Small intestine (tissue), 7 donors: Measurements from ENCODE around the gene MIXL1. TPM values are rescaled to one million over a fixed set of nuclear protein-coding genes. Genes with fewer than 3 reads are reported as not detected.
A peak's percentile ranks its signal among the peaks of the same experiment; 100 is the strongest.
"Not testable (repeated sequence)": the region's sequence is repeated elsewhere in the genome, so short reads cannot be mapped to it uniquely, and the experiment has no call there.

Experiments used
- DNase-seq, 2 donors: peaks; one replicate each; pipeline versions ENCODE4 v3.0.0 to v3.0.0-alpha.2; 2013
- FAIRE-seq: peaks from 2 replicates; lab custom pipeline; 2012; peaks lifted over from hg19 to GRCh38; lab: Jason Lieb, UNC
- H3K27ac ChIP-seq, 3 donors: one replicate each; pipeline ENCODE4 v1.5.1; 2013; ENCODE audit warnings: low read length in 2 of 3, mild to moderate bottlenecking in 2 of 3, control low read depth in 1 of 3, inconsistent platforms in 1 of 3, low read depth in 1 of 3, moderate library complexity in 1 of 3
- H3K27me3 ChIP-seq, 3 donors: one replicate each; pipeline ENCODE4 v1.6.1; 2013; ENCODE audit warnings: low read length in 3 of 3, inconsistent platforms in 1 of 3; ENCODE audit not compliant: control insufficient read depth in 3 of 3, insufficient read depth in 3 of 3
- H3K36me3 ChIP-seq, 3 donors: one replicate each; pipeline ENCODE4 v1.6.1; 2013; ENCODE audit warnings: low read length in 3 of 3, inconsistent platforms in 1 of 3, low read depth in 1 of 3, mild to moderate bottlenecking in 1 of 3, moderate library complexity in 1 of 3; ENCODE audit not compliant: control insufficient read depth in 3 of 3, insufficient read depth in 2 of 3
- H3K4me1 ChIP-seq, 3 donors: one replicate each; pipeline ENCODE4 v1.6.1; 2013; ENCODE audit warnings: low read length in 2 of 3, inconsistent platforms in 1 of 3, low read depth in 1 of 3, mild to moderate bottlenecking in 1 of 3, moderate library complexity in 1 of 3; ENCODE audit not compliant: control insufficient read depth in 3 of 3, insufficient read depth in 2 of 3
- H3K4me3 ChIP-seq, 3 donors: one replicate each; pipeline ENCODE4 v1.5.1; 2013; ENCODE audit warnings: low read length in 3 of 3, control low read depth in 1 of 3, inconsistent platforms in 1 of 3, low read depth in 1 of 3, mild to moderate bottlenecking in 1 of 3, moderate library complexity in 1 of 3
- H3K9me3 ChIP-seq, 2 donors: one replicate each; pipeline ENCODE4 v1.6.1; 2013; ENCODE audit warnings: low read depth in 1 of 2, low read length in 1 of 2; ENCODE audit not compliant: control insufficient read depth in 2 of 2, insufficient read depth in 1 of 2
- WGBS, 3 donors: extraction: QIAGEN DNeasy Blood & Tissue Kit; methylation state at CpG; one replicate each; pipeline ENCODE4 v1.1.7; 2013; 5-methylcytosine and 5-hydroxymethylcytosine counted together
- polyA plus RNA-seq, 4 donors: library from polyadenylated mRNA; stranded (reverse) in 3 of 4; unstranded in 1 of 4; fragments of 200-250 nt in 3 of 4; fragments of 120-200 nt in 1 of 4; gene quantifications; one replicate each; pipeline versions ENCODE4 v1.2.1 to v1.2.3, GENCODE V29; 2013
- donor health status: healthy with polysubstance abuse.
- donor health status: control.
- donor health status: control.
- donor health status: Bipolar disorder and iron deficiency.
- donor health status: healthy.

Gene MIXL1
- polyA plus RNA-seq, 4 donors: 0.06 to 1.1 (median 0.15) TPM; not detected in 1

- H3K4me1 ChIP-seq: no peaks in the 10 kb centered on the region
- DNase-seq (no peak), FAIRE-seq (no peak)
- H3K27me3 ChIP-seq: no peaks in the 10 kb centered on the region
- no peak overlapping the region for H3K4me3 ChIP-seq
- peaks cover 0 to 4% (median 2%) of the 10 kb centered on the region in 3 donors for H3K36me3 ChIP-seq
- H3K27ac ChIP-seq: no peak overlapping the region
- 96 to 100% (median 100%) methylated on average over 1 of the region's 1 CpG for WGBS, 3 donors
- no peaks in the 10 kb centered on the region for H3K9me3 ChIP-seq
Observed at GRCh38 chr1:226250511-226250910, 27.0 kb downstream of the MIXL1 start.

GRCh38 chr1:226252841-226253240, 29.4 kb downstream of the MIXL1 start:
- WGBS, 3 donors: 95 to 98% (median 98%) methylated on average over 7 of the region's 7 CpGs
- H3K27ac ChIP-seq, H3K36me3 ChIP-seq, H3K4me1 ChIP-seq, H3K4me3 ChIP-seq, FAIRE-seq, DNase-seq, H3K27me3 ChIP-seq, H3K9me3 ChIP-seq: not testable (repeated sequence)

- Histone ChIP-seq H3K36me3 (peaks cover 0 to 12% (median 2%) of the 10 kb centered on the region in 3 donors), H3K27me3 (no peaks in the 10 kb centered on the region), H3K4me1 (no peaks in the 10 kb centered on the region), H3K4me3 (no peak overlapping the region), H3K9me3 (peaks cover 0 to 1% of the 10 kb centered on the region in 2 donors), H3K27ac (no peak overlapping the region)
- FAIRE-seq (no peak), DNase-seq (no peak)
- WGBS, 3 donors: 98 to 99% (median 99%) methylated on average over 4 of the region's 4 CpGs
Observed at GRCh38 chr1:226253933-226254332, 30.5 kb downstream of the MIXL1 start.

- Histone ChIP-seq H3K27me3 (no peaks in the 10 kb centered on the region), H3K9me3 (peaks cover 0 to 3% of the 10 kb centered on the region in 2 donors), H3K36me3 (peaks cover 0 to 14% (median under 1%) of the 10 kb centered on the region in 3 donors), H3K4me3 (no peak overlapping the region), H3K27ac (no peak overlapping the region), H3K4me1 (no peaks in the 10 kb centered on the region)
- DNase-seq (no peak), FAIRE-seq (no peak)
- 78 to 88% (median 81%) methylated on average over 3 of the region's 3 CpGs for WGBS, 3 donors
Observed at GRCh38 chr1:226255380-226255779, 31.9 kb downstream of the MIXL1 start.

GRCh38 chr1:226261818-226262217, 38.4 kb downstream of the MIXL1 start:
- no peak for FAIRE-seq
- H3K27me3 ChIP-seq: no peaks in the 10 kb centered on the region
- 100% methylated on average over 1 of the region's 1 CpG for WGBS, 3 donors

GRCh38 chr1:226268421-226269124, 45.1 kb downstream of the MIXL1 start:
- 21 to 41% (median 37%) methylated on average over 3 of the region's 3 CpGs for WGBS, 3 donors
- no peaks in the 10 kb centered on the region for H3K9me3 ChIP-seq
- no peak overlapping the region for H3K27ac ChIP-seq
- no peak for FAIRE-seq
- H3K27me3 ChIP-seq: no peaks in the 10 kb centered on the region
- peaks cover 0 to 6% (median 0%) of the 10 kb centered on the region in 3 donors for H3K4me1 ChIP-seq
- H3K36me3 ChIP-seq: peaks cover 0 to 11% (median 1%) of the 10 kb centered on the region in 3 donors
- DNase-seq: peak; percentile 21 to 51
- H3K4me3 ChIP-seq: no peak overlapping the region

More at GRCh38 chr1:226261818-226262217, 38.4 kb downstream of the MIXL1 start:
- Histone ChIP-seq H3K27ac (no peak overlapping the region), H3K4me1 (no peaks in the 10 kb centered on the region), H3K36me3 (peaks cover 0 to 21% (median 1%) of the 10 kb centered on the region in 3 donors), H3K9me3 (peaks cover 0 to 3% of the 10 kb centered on the region in 2 donors), H3K4me3 (no peak overlapping the region)
- DNase-seq: no peak

GRCh38 chr1:226272233-226272902, 48.9 kb downstream of the MIXL1 start:
- not testable (repeated sequence) for H3K4me1 ChIP-seq, FAIRE-seq, H3K27me3 ChIP-seq, H3K4me3 ChIP-seq, H3K9me3 ChIP-seq, H3K27ac ChIP-seq, DNase-seq
- WGBS, 3 donors: 86 to 89% (median 88%) methylated on average over 8 of the region's 8 CpGs
- peaks cover 0 to 10% (median 0%) of the 10 kb centered on the region in 3 donors for H3K36me3 ChIP-seq

GRCh38 chr1:226274138-226274537, 50.7 kb downstream of the MIXL1 start:
- peaks cover 0 to 10% (median 0%) of the 10 kb centered on the region in 3 donors for H3K36me3 ChIP-seq
- no peak overlapping the region for H3K27ac ChIP-seq
- no peaks in the 10 kb centered on the region for H3K27me3 ChIP-seq
- DNase-seq (no peak), FAIRE-seq (no peak)
- no peak overlapping the region for H3K4me3 ChIP-seq
- H3K9me3 ChIP-seq: no peaks in the 10 kb centered on the region
- H3K4me1 ChIP-seq: no peaks in the 10 kb centered on the region
- 79 to 81% (median 80%) methylated on average over 1 of the region's 1 CpG for WGBS, 3 donors
